ENCODE measurements around the gene CDKN1C.

GRCh38 chr11:2885017-2885677 lies 428 bp downstream of the CDKN1C start:
- TF ChIP-seq CTCF (conservative IDR thresholded peaks at IDR 0.05; ENCODE audit: low read depth, low read length) (no peak), EZH2 (IDR thresholded peaks at IDR 0.05; ENCODE audit: borderline replicate concordance, low read depth, low read length, poor library complexity, severe bottlenecking) (no peak)
